Measurements from ENCODE around the gene LTBP1.

Gene LTBP1

GRCh38 chr2:33448220-33448899, 501.6 kb downstream of the LTBP1 start:
- TF ChIP-seq CTCF (IDR thresholded peaks at IDR 0.05; ENCODE audit: low read depth, low read length), result no peak
- no peak for DNase-seq (ENCODE audit: extremely low read depth, low read depth)
